ENCODE results near the gene DHCR24.

DNA sequence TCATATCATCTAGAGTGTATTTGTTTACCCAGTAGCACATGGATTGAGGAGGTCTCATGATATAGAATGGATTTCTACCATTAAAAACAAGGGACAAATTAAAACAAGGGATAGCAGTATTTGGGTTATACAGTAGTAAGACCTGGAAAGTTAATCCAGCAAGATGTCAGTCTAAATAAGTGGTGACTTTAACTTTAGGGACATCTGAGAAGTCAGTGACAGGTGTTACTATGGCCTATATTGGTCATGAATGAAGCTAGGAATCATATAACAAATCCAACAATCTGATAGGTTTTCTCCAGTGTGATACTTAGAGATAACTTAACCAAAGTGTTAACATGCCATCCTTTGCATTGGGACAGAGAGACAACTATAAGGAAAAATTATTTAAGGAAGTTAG is 42.7 kb upstream of the DHCR24 start:
- TF ChIP-seq ELF4 (IDR thresholded peaks at IDR 0.05) = no peak
- no peak for TF ChIP-seq FOXK2 (IDR thresholded peaks at IDR 0.05)
- no peak for TF ChIP-seq ZNF384 (IDR thresholded peaks at IDR 0.05)
- TF ChIP-seq SP1 (IDR thresholded peaks at IDR 0.05) = no peak
- TF ChIP-seq ARNT (IDR thresholded peaks at IDR 0.05) = no peak
- TF ChIP-seq NFRKB (IDR thresholded peaks at IDR 0.05) = no peak
- TF ChIP-seq L3MBTL2 (conservative IDR thresholded peaks at IDR 0.05) = no peak
- no peak for TF ChIP-seq CTBP1 (IDR thresholded peaks at IDR 0.05; ENCODE audit: borderline replicate concordance)
- TF ChIP-seq HDGF (IDR thresholded peaks at IDR 0.05; ENCODE audit: borderline replicate concordance) = no peak
- no peak for TF ChIP-seq SUZ12 (IDR thresholded peaks at IDR 0.05)
- TF ChIP-seq TARDBP (IDR thresholded peaks at IDR 0.05) = no peak
- TF ChIP-seq FOXM1 (IDR thresholded peaks at IDR 0.05; ENCODE audit: borderline replicate concordance) = no peak
- no peak for TF ChIP-seq FOXA1 (IDR thresholded peaks at IDR 0.05)
- TF ChIP-seq, protein P1, sequence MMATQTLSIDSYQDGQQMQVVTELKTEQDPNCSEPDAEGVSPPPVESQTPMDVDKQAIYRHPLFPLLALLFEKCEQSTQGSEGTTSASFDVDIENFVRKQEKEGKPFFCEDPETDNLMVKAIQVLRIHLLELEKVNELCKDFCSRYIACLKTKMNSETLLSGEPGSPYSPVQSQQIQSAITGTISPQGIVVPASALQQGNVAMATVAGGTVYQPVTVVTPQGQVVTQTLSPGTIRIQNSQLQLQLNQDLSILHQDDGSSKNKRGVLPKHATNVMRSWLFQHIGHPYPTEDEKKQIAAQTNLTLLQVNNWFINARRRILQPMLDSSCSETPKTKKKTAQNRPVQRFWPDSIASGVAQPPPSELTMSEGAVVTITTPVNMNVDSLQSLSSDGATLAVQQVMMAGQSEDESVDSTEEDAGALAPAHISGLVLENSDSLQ (IDR thresholded peaks at IDR 0.05) = no peak
